Right lobe of liver (tissue), 6 donors: ENCODE measurements around the gene KPTN. TPM values are rescaled to one million over a fixed set of nuclear protein-coding genes. Genes with fewer than 3 reads are reported as not detected.

Source experiments
- ATAC-seq, 4 donors: fragments of 200-7000 bp; cut with Tn5 transposase; one replicate each; pipeline ENCODE4 v1.9.1; 2020; ENCODE audit warnings: mild to moderate bottlenecking in 4 of 4, moderate library complexity in 4 of 4
- DNase-seq, 3 donors: peaks; one replicate each; pipeline ENCODE4 v3.0.0-alpha.2; 2020
- H3K27ac ChIP-seq, 3 donors: fragments of 200-600 bp; one replicate each; pipeline ENCODE4 v1.8.0; 2022
- H3K27me3 ChIP-seq, 2 donors: fragments of 200-600 bp; one replicate each; pipeline ENCODE4 v1.8.0; 2022
- H3K36me3 ChIP-seq, 4 donors: fragments of 200-600 bp; sonication (generic) in 1 of 4; one replicate each; pipeline versions ENCODE4 v1.5.1 to v1.8.0; 2017 to 2022; ENCODE audit warnings: control low read depth in 1 of 4
- H3K4me1 ChIP-seq, 4 donors: fragments of 200-600 bp; sonication (generic) in 1 of 4; one replicate each; pipeline versions ENCODE4 v1.5.1 to v1.8.0; 2017 to 2022; ENCODE audit warnings: control low read depth in 1 of 4
- H3K4me3 ChIP-seq, 3 donors: fragments of 200-600 bp; one replicate each; pipeline ENCODE4 v1.8.0; 2022
- H3K9me3 ChIP-seq, 4 donors: fragments of 200-600 bp; sonication (generic) in 1 of 4; one replicate each; pipeline versions ENCODE4 v1.5.1 to v1.8.0; 2017 to 2022; ENCODE audit warnings: control low read depth in 1 of 4
- POLR2A ChIP-seq: fragments of 450-650 bp; IDR thresholded peaks from one replicate; pipeline ENCODE4 v1.6.1; 2017; ENCODE audit warnings: antibody characterized with exemption, mild to moderate bottlenecking
- WGBS: methylation state at CpG from one replicate; pipeline ENCODE4 v1.1.6; 2018; ENCODE audit warnings: low coverage, low lambda C conversion rate; ENCODE audit not compliant: insufficient coverage; ENCODE audit errors: missing lambda C conversion rate; 5-methylcytosine and 5-hydroxymethylcytosine counted together
- intact Hi-C, 2 donors: fragments of 100-400 bp; cut with DNase I; formaldehyde crosslinking; loops; one replicate each; pipeline versions ENCODE4 v1.11.2 to v1.14.1; 2022
- total RNA-seq, 6 experiments: library from RNA; depleted of rRNA in 2 of 6; stranded (reverse); fragments of >200 nt in 2 of 6; fragmentation: NEBNext Ultra II Directional in 3 of 6; extraction: Animal tissue kit (Norgen Biotek cat#: 25700) in 3 of 6; gene quantifications; one replicate each; pipeline versions ENCODE4 v1.1.0 to v1.2.4, GENCODE V29; 2016 to 2023
- TF ChIP-seq, protein P1 (sequence below), 4 donors: fragments of 200-600 bp in 3 of 4; fragments of 450-650 bp in 1 of 4; IDR thresholded peaks; one replicate each; pipeline versions ENCODE4 v1.5.1 to v1.8.0; 2016 to 2022; ENCODE audit warnings: antibody characterized with exemption in 4 of 4, mild to moderate bottlenecking in 2 of 4
- donor health status: DM: no; HTN: yes; CAD: no.
- donor health status: DM: no; HTN: no; CAD: no.
- donor health status: DM: no; HTN: no; CAD: no.
- donor health status: DM: no; HTN: yes; CAD: no.
- donor health status: DM: no; HTN: yes; CAD: no.

KPTN gene
- total RNA-seq, 6 experiments from 2014 or later, result 3.1 to 7.8 (median 6.2) TPM

GRCh38 chr19:47434088-47434487, 49.9 kb downstream of the KPTN start:
- intact Hi-C loops, result loop anchor here in 1 of 2 donors (10.0 kb wide), 1 partner anchor 91 kb away; no protein-coding TSS in a partner anchor
- H3K36me3 ChIP-seq, result no peaks in the 10 kb centered on the region

DNA sequence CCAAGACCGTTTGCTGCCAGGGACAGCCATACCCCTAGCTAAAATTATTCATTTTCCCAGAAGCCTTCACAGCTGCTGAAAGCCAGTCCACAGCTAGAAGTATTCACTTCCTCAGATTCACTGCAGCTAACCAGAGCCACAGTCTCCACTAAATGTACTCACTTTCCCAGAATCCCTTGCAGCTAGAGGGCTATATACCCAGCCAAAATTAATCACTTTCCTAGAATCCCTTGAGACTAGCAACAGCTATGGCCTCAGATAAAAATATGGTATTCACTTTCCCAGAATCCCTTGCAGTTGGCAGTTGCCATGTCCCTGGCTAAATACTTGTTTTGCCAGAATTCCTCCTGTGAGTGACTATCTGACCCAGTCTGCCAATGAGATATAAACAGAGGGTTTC, 50.9 kb downstream of the KPTN start:
- H3K4me1 ChIP-seq, result peaks cover 0 to 9% (median 4%) of the 10 kb centered on the region in 4 donors
- whole genome bisulfite sequencing, result 29% methylated on average over 1 of the region's 1 CpG
- intact Hi-C loops, result loop anchor here in 1 of 2 donors (10.0 kb wide), 1 partner anchor 92 kb away; no protein-coding TSS in a partner anchor
- H3K27me3 ChIP-seq, result peaks cover 0 to 15% of the 10 kb centered on the region in 2 donors
- no peak for TF ChIP-seq POLR2A
- TF ChIP-seq, protein P1, sequence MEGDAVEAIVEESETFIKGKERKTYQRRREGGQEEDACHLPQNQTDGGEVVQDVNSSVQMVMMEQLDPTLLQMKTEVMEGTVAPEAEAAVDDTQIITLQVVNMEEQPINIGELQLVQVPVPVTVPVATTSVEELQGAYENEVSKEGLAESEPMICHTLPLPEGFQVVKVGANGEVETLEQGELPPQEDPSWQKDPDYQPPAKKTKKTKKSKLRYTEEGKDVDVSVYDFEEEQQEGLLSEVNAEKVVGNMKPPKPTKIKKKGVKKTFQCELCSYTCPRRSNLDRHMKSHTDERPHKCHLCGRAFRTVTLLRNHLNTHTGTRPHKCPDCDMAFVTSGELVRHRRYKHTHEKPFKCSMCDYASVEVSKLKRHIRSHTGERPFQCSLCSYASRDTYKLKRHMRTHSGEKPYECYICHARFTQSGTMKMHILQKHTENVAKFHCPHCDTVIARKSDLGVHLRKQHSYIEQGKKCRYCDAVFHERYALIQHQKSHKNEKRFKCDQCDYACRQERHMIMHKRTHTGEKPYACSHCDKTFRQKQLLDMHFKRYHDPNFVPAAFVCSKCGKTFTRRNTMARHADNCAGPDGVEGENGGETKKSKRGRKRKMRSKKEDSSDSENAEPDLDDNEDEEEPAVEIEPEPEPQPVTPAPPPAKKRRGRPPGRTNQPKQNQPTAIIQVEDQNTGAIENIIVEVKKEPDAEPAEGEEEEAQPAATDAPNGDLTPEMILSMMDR (IDR thresholded peaks at IDR 0.05), result no peak
- no peak for DNase-seq
- no peak overlapping the region for H3K27ac ChIP-seq
- H3K36me3 ChIP-seq, result no peaks in the 10 kb centered on the region
- no peak for ATAC-seq
- H3K9me3 ChIP-seq, result no peaks in the 10 kb centered on the region
- H3K4me3 ChIP-seq, result no peak overlapping the region

More at GRCh38 chr19:47434088-47434487, 49.9 kb downstream of the KPTN start:
- peaks cover 0 to 15% of the 10 kb centered on the region in 2 donors for H3K27me3 ChIP-seq
- H3K27ac ChIP-seq, result no peak overlapping the region
- ATAC-seq (no peak), DNase-seq (no peak)
- peaks cover 0 to 9% (median 4%) of the 10 kb centered on the region in 4 donors for H3K4me1 ChIP-seq
- 57% methylated on average over 2 of the region's 7 CpGs for WGBS
- H3K4me3 ChIP-seq, result no peak overlapping the region
- H3K9me3 ChIP-seq, result no peaks in the 10 kb centered on the region
- TF ChIP-seq POLR2A, result no peak
- TF ChIP-seq, protein P1 (IDR thresholded peaks at IDR 0.05), result no peak

GRCh38 chr19:47432499-47432898, 51.5 kb downstream of the KPTN start:
- no peak overlapping the region for H3K4me3 ChIP-seq
- no peak overlapping the region for H3K27ac ChIP-seq
- H3K4me1 ChIP-seq, result peaks cover 0 to 9% (median 4%) of the 10 kb centered on the region in 4 donors
- H3K27me3 ChIP-seq, result peaks cover 0 to 15% of the 10 kb centered on the region in 2 donors
- TF ChIP-seq POLR2A, result no peak
- TF ChIP-seq, protein P1 (IDR thresholded peaks at IDR 0.05), result no peak
- DNase-seq, result no peak
- no peak for ATAC-seq
- no peaks in the 10 kb centered on the region for H3K9me3 ChIP-seq
- H3K36me3 ChIP-seq, result no peaks in the 10 kb centered on the region
- intact Hi-C loops, result loop anchor here in 1 of 2 donors (10.0 kb wide), 1 partner anchor 92 kb away; no protein-coding TSS in a partner anchor

DNA sequence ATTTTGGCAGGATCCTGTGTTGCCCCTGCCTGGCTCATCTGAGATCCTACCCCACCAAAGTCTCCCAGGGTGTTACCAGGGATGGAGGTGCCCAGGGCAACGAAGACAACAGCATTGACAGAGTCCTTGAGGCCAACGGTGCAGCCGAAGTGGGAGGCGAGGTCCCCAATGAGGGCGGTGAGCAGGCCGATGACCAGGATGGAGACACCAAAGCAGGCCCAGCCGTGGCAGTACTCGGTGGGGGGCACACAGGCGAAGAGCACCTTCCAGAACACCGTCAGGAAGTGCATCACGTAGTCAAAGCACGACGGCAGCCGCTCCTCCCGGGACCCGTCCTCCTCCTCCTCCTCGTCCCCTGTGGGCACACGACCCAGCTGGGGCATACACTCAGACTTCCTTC, 51.9 kb downstream of the KPTN start:
- Histone ChIP-seq H3K27ac (no peak overlapping the region), H3K36me3 (no peaks in the 10 kb centered on the region), H3K27me3 (peaks cover 0 to 15% of the 10 kb centered on the region in 2 donors), H3K4me1 (peaks cover 0 to 9% (median 4%) of the 10 kb centered on the region in 4 donors), H3K4me3 (no peak overlapping the region), H3K9me3 (no peaks in the 10 kb centered on the region)
- DNase-seq, result no peak
- WGBS, result 73% methylated on average over 2 of the region's 18 CpGs
- intact Hi-C loops, result loop anchor here in 1 of 2 donors (10.0 kb wide), 1 partner anchor 93 kb away; no protein-coding TSS in a partner anchor
- no peak for ATAC-seq
- TF ChIP-seq POLR2A, result no peak
- TF ChIP-seq, protein P1 (IDR thresholded peaks at IDR 0.05), result no peak
